A549 treated with Mapracorat at 1 μM for 4 hours (cell line): ENCODE measurements around the gene CEMP1. TPM values are rescaled to one million over a fixed set of nuclear protein-coding genes. Genes with fewer than 3 reads are reported as not detected.

ENCODE experiments used
- total RNA-seq: library from RNA; stranded (reverse); fragments of 200-300 nt; extraction: Qiagen RNA extraction; gene quantifications from 5 replicates; pipeline ENCODE4 v1.2.3, GENCODE V29; 2022

The CEMP1 gene, protein sequence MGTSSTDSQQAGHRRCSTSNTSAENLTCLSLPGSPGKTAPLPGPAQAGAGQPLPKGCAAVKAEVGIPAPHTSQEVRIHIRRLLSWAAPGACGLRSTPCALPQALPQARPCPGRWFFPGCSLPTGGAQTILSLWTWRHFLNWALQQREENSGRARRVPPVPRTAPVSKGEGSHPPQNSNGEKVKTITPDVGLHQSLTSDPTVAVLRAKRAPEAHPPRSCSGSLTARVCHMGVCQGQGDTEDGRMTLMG
- not detected in 5 replicates for total RNA-seq

GRCh38 chr16:2531371-2531695, at the start of gene CEMP1:
CEMP1 (minus strand) TSS chr16:2531408; CDS start chr16:2531073, 335 bp downstream.

GRCh38 chr16:2537451-2538379, 6.5 kb upstream of the CEMP1 start, which contains the start of gene PDPK1:
PDPK1 (plus strand) TSS chr16:2538021; CDS start chr16:2538113, 92 bp downstream.

DNA sequence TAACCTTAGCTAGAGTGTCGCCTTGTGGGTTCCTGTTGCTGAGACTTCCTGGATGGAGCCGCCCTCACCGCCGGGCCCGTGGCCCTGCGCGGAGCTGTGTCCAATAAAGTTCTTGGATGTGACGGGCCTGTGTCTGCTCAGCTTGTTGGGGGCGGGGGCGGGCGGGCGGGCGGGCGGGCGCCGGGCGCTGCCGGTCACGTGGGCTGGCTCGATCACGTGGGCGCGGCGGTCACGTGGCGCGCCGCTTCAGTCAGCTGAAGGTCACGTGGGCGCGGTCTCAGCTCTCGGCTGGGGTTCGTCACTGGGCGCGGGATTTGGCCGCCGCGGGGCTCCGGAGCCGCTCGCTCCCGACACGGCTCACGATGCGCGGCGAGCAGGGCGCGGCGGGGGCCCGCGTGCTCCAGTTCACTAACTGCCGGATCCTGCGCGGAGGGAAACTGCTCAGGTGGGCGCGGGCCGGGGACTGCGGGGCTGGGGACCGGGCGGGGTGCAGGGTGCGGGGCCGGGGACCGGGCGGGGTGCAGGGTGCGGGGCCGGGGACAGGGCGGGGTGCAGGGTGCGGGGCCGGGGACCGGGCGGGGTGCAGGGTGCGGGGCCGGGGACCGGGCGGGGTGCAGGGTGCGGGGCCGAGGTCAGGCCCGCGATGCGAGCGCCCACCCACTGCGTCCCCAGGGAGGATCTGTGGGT, 11.0 kb downstream of the CEMP1 start, which contains the start of gene AMDHD2:
TSS of gene AMDHD2 (plus strand) at position 275 of the 687 bp plus-strand sequence. CDS start at position 363, 88 bp downstream.

GRCh38 chr16:2513405-2514332, 17.5 kb downstream of the CEMP1 start, which contains the start of gene ATP6V0C:
ATP6V0C (plus strand) TSS chr16:2513952; CDS start chr16:2514104, 152 bp downstream.

Other genes starting within 250 kb of the CEMP1 start
- gene ABCA3, start 190.7 kb downstream of the CEMP1 start, total RNA-seq, result 14.5 to 21.9 TPM (median 20.1 TPM) in 5 replicates
- gene CCNF, start 102.0 kb downstream of the CEMP1 start, total RNA-seq, result 19.4 to 24.5 TPM (median 22.6 TPM) in 5 replicates
- 15.1 to 24.1 TPM (median 18.4 TPM) in 5 replicates for gene TEDC2, start 71.3 kb downstream of the CEMP1 start, total RNA-seq
- gene NTN3, start 60.1 kb downstream of the CEMP1 start, total RNA-seq, result 0.13 TPM in 1 of 5 replicates, not detected in the others
- gene TBC1D24, start 56.3 kb downstream of the CEMP1 start, total RNA-seq, result 4.8 to 8.2 TPM (median 7.5 TPM) in 5 replicates
- 141 to 296 TPM (median 231 TPM) in 5 replicates for gene ATP6V0C, start 17.5 kb downstream of the CEMP1 start, total RNA-seq
- 14.0 to 31.4 TPM (median 25.0 TPM) in 5 replicates for gene AMDHD2, start 11.0 kb downstream of the CEMP1 start, total RNA-seq
- 19.3 to 24.0 TPM (median 22.2 TPM) in 5 replicates for gene PDPK1, start 6.6 kb upstream of the CEMP1 start, total RNA-seq
- gene KCTD5, start 151.1 kb upstream of the CEMP1 start, total RNA-seq, result 34.0 to 45.4 TPM (median 42.5 TPM) in 5 replicates
- gene PRSS27, start 188.8 kb upstream of the CEMP1 start, total RNA-seq, result 1.2 to 1.9 TPM (median 1.3 TPM) in 5 replicates
- 334 to 476 TPM (median 408 TPM) in 5 replicates for gene SRRM2, start 221.2 kb upstream of the CEMP1 start, total RNA-seq
- gene ELOB, start 245.9 kb upstream of the CEMP1 start, total RNA-seq, result 484 to 531 TPM (median 518 TPM) in 5 replicates